Stomach (tissue), 4 donors: ENCODE results near the gene U2AF1L4.

ENCODE experiments used
- CTCF ChIP-seq, 7 experiments: fragments of 450-650 bp in 4 of 7; fragments of 200-600 bp in 3 of 7; sonication (generic) in 3 of 7; IDR thresholded peaks; one replicate each; pipeline ENCODE4 v1.5.1; 2016 to 2019; ENCODE audit warnings: antibody characterized with exemption in 7 of 7, control low read depth in 2 of 7, mild to moderate bottlenecking in 1 of 7
- EP300 ChIP-seq: sonication (generic); formaldehyde crosslinking; IDR thresholded peaks from one replicate; pipeline ENCODE4 v1.6.1; 2017; ENCODE audit warnings: antibody characterized with exemption
- POLR2A ChIP-seq, 4 donors: fragments of 450-650 bp; IDR thresholded peaks; one replicate each; pipeline ENCODE4 v1.6.1; 2016; ENCODE audit warnings: antibody characterized with exemption in 4 of 4, control low read depth in 2 of 4, mild to moderate bottlenecking in 1 of 4, moderate library complexity in 1 of 4
- POLR2AphosphoS5 ChIP-seq, 3 donors: sonication (generic); formaldehyde crosslinking; IDR thresholded peaks; one replicate each; pipeline ENCODE4 v1.6.1; 2016; ENCODE audit warnings: antibody characterized with exemption in 3 of 3

GRCh38 chr19:35750167-35750566, 4.9 kb upstream of the U2AF1L4 start:
- TF ChIP-seq EP300 (no peak), POLR2A (IDR thresholded peaks at IDR 0.05) (no peak), CTCF (IDR thresholded peaks at IDR 0.05) (no peak), POLR2AphosphoS5 (IDR thresholded peaks at IDR 0.05) (no peak)
